PFSK-1 (cell line): ENCODE data around the gene PITRM1.

Experiments
- FOXP2 ChIP-seq: optimal IDR thresholded peaks from 2 replicates; pipeline ENCODE3; 2011; ENCODE audit warnings: borderline replicate concordance, control low read depth, inconsistent platforms; ENCODE audit not compliant: insufficient read depth; ENCODE audit errors: extremely low read length, extremely low read depth
- POLR2AphosphoS5 ChIP-seq: IDR thresholded peaks from 2 replicates; pipeline ENCODE4 v1.6.1; 2012; ENCODE audit warnings: low read depth, mild to moderate bottlenecking, control low read depth, low read length, moderate library complexity
- REST ChIP-seq, 2 experiments: IDR thresholded peaks; 2 replicates each; pipeline versions ENCODE4 v1.6.1 to v1.8.0; 2011 to 2012; ENCODE audit warnings: low read depth in 2 of 2, low read length in 2 of 2, control low read depth in 1 of 2, inconsistent platforms in 1 of 2, mild to moderate bottlenecking in 1 of 2, moderate library complexity in 1 of 2; ENCODE audit not compliant: insufficient read depth in 1 of 2
- SIN3A ChIP-seq: IDR thresholded peaks from 2 replicates; pipeline ENCODE4 v1.6.1; 2012; ENCODE audit warnings: mild to moderate bottlenecking, low read length, moderate library complexity, borderline replicate concordance; ENCODE audit not compliant: insufficient read depth
- TAF1 ChIP-seq: IDR thresholded peaks from 2 replicates; pipeline ENCODE4 v1.6.1; 2012; ENCODE audit warnings: low read length, control low read depth, borderline replicate concordance; ENCODE audit not compliant: insufficient read depth

- TF ChIP-seq TAF1, result no peak
- no peak for TF ChIP-seq SIN3A
- no peak for TF ChIP-seq POLR2AphosphoS5
- no peak for TF ChIP-seq REST (IDR thresholded peaks at IDR 0.05; ENCODE audit: insufficient read depth in 1 of 2, low read depth in 2 of 2, low read length in 2 of 2)
- no peak for TF ChIP-seq FOXP2
Measured at GRCh38 chr10:3124412-3125175, 48.0 kb downstream of the PITRM1 start.
